ENCODE measurements around the gene AIG1. TPM values are rescaled to one million over a fixed set of nuclear protein-coding genes. Genes with fewer than 3 reads are reported as not detected.
"Not testable (repeated sequence)": the region's sequence is repeated elsewhere in the genome, so short reads cannot be mapped to it uniquely, and the experiment has no call there.

The AIG1 gene
- total RNA-seq, 1 donor from 2014 or later, result 29.6 TPM

DNA sequence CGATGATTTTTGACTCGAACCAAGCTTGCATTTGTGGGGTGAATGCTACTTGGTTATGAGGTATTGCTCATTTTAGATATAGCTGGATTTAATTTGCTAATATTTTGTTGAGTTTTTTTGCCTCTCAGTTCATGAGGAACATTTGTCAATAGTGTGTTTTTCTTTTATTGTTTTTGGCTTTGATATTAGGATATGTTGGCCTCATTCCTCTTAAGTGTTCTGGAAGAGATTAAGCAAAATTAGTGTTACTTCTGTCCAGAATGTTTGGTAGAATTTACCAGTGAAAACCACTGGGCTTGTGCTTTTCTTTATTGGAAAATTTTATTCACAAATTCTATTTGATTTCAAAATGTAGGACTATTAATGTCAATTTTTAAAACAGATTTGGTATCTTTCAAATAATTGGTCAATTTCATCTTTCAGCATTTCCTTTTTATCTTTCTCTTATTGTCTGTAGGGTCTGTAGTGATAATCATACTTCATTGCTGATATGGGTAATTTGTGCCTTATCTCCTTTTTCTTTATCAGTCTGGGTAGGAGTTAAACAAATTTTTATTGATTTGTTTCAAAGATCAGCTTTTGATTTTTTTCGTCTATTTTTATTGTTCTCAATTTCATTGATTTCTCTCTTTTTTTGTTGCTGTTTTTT lies 14.1 kb downstream of the AIG1 start:
- H3K9me3 ChIP-seq, result peaks cover 6% of the 10 kb centered on the region
- H3K36me3 ChIP-seq, result no peaks in the 10 kb centered on the region
- DNase-seq (no peak), ATAC-seq (no peak)
- H3K27me3 ChIP-seq (ENCODE audit: low read depth), result no peaks in the 10 kb centered on the region
- intact Hi-C loops (cut with DNase I), result no loop called here
- H3K4me3 ChIP-seq, result no peak overlapping the region
- H3K4me1 ChIP-seq, result no peaks in the 10 kb centered on the region
- H3K27ac ChIP-seq, result no peak overlapping the region
- TF ChIP-seq, protein P1, sequence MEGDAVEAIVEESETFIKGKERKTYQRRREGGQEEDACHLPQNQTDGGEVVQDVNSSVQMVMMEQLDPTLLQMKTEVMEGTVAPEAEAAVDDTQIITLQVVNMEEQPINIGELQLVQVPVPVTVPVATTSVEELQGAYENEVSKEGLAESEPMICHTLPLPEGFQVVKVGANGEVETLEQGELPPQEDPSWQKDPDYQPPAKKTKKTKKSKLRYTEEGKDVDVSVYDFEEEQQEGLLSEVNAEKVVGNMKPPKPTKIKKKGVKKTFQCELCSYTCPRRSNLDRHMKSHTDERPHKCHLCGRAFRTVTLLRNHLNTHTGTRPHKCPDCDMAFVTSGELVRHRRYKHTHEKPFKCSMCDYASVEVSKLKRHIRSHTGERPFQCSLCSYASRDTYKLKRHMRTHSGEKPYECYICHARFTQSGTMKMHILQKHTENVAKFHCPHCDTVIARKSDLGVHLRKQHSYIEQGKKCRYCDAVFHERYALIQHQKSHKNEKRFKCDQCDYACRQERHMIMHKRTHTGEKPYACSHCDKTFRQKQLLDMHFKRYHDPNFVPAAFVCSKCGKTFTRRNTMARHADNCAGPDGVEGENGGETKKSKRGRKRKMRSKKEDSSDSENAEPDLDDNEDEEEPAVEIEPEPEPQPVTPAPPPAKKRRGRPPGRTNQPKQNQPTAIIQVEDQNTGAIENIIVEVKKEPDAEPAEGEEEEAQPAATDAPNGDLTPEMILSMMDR (IDR thresholded peaks at IDR 0.05), result no peak

DNA sequence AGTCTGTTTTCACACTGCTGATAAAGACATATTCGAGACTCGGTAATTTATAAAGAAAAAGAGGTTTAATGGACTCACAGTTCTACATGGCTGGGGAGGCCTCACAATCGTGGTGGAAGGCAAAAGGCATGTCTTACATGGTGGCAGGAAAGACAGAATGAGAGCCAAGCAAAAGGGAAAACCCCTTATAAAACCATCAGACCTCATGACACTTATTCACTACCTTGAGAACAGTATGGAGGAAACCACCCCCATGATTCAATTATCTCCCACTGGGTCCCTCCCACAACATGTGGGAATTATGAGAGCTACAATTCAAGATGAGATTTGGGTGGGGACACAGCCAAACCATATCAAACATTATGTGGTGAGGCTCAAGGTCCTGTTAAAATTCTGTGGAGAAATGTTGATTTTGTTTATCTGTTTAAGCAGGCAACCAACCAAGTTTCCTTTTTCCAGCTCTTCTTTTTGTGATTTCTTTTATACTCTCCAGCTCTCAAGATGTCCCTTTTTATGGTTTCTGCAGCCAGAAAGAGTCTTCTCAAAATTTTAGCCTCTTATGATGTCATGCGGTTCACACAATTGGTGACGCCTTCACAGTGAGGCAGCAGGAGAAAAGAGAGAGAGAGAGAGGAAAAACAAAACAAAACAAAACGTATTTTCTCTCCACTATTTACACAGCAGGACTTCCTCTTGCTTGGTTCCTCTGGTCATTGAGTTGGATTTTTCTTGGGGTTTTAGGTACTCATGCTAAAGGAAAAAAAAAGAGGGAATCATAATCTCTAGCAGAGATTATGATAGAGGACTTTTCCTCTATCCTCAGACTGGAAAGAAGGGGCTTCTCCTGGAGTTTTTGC lies 18.0 kb downstream of the AIG1 start:
- Histone ChIP-seq H3K27ac (no peak overlapping the region), H3K4me1 (no peaks in the 10 kb centered on the region), H3K36me3 (no peaks in the 10 kb centered on the region), H3K27me3 (ENCODE audit: low read depth) (no peaks in the 10 kb centered on the region), H3K4me3 (no peak overlapping the region), H3K9me3 (peaks cover 6% of the 10 kb centered on the region)
- DNase-seq, result no peak
- no peak for ATAC-seq
- TF ChIP-seq, protein P1 (IDR thresholded peaks at IDR 0.05), result no peak
- intact Hi-C loops (cut with DNase I), result no loop called here

DNA sequence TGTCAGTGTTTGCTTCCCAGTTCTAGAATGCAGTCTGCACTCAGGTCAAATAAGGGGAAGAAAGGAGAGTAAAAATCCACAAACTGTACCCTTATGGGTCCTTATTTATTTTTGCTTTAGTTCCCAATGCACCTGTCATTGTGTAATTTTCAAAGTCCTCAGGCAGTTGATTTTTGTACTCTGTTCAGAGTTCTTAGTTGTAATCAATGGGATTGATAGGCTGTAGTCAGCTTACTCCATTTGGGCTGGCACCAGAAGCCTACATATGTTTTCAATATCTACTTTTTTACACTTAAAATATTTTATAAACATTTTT lies 18.6 kb downstream of the AIG1 start:
- intact Hi-C loops (cut with DNase I), result no loop called here
- TF ChIP-seq, protein P1 (IDR thresholded peaks at IDR 0.05), result no peak
- ATAC-seq (no peak), DNase-seq (no peak)
- Histone ChIP-seq H3K36me3 (no peaks in the 10 kb centered on the region), H3K9me3 (peaks cover 4% of the 10 kb centered on the region), H3K4me1 (no peaks in the 10 kb centered on the region), H3K27ac (no peak overlapping the region), H3K4me3 (no peak overlapping the region), H3K27me3 (ENCODE audit: low read depth) (no peaks in the 10 kb centered on the region)

DNA sequence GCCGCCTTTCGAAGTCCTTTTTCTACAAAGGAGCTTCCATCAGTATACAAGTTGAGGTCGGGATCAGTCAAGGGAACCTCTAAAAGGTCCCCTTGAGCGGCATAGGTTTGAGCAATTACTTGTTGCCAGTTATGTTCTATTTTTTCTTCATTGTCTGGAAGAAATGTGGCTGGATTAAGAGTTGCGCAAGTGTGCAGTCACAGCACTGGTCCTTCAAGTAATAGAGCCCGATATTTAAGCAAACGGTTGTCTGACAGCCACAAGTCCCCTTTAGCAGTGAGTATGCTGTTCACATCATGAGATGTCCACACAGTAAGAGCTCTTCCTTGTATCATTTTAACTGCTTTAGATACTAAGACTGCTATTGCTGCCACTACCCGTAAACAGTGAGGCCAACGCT lies 21.6 kb downstream of the AIG1 start:
- H3K4me3 ChIP-seq; H3K36me3 ChIP-seq; ATAC-seq; H3K9me3 ChIP-seq; H3K4me1 ChIP-seq; H3K27me3 ChIP-seq (ENCODE audit: low read depth); DNase-seq; H3K27ac ChIP-seq; intact Hi-C loops (cut with DNase I): not testable (repeated sequence)

DNA sequence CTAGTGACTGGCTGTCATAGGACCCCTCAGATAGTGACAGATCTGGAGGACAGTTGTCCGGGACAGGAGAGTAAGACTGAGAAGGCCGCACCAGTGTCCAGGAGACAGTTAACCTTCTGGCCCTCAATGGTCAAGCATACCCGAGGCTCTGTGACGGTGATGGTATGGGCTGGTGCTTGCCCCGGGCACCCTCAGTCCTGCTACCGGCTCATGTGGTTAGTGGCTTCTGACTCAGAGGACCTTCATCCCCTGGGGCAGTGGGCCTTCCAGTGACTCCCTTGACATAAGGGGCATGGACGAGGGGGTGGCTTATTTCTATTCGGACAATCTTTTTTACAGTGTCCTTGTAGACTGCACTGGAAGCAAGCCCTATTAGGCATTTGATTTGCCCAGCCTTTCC lies 23.3 kb downstream of the AIG1 start:
- intact Hi-C loops (cut with DNase I); H3K27me3 ChIP-seq (ENCODE audit: low read depth); DNase-seq: not testable (repeated sequence)

DNA sequence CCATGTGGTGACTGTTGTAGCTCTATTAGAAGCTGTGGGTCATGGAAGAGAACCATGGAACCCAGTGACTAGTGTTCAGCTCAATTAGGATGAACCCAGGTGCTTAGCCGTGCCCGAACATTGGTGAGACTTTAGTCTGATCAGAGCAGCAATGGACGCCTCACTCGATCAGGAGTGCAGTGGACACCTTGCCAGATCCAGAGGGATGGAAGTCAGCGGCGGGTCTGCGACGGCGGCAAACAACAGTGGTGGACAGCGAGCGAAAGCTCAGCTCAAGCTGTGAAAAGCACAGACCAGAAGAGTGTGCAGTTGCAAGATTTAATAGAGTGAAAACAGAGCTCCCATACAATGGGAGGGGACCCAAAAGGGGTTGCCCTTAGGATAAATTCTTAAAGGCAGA lies 26.6 kb downstream of the AIG1 start:
- ATAC-seq, DNase-seq: not testable (repeated sequence)

More for the DNA sequence above, 23.3 kb downstream of the AIG1 start:
- not testable (repeated sequence) for H3K27ac ChIP-seq, H3K9me3 ChIP-seq, ATAC-seq, H3K4me1 ChIP-seq, H3K36me3 ChIP-seq, H3K4me3 ChIP-seq

DNA sequence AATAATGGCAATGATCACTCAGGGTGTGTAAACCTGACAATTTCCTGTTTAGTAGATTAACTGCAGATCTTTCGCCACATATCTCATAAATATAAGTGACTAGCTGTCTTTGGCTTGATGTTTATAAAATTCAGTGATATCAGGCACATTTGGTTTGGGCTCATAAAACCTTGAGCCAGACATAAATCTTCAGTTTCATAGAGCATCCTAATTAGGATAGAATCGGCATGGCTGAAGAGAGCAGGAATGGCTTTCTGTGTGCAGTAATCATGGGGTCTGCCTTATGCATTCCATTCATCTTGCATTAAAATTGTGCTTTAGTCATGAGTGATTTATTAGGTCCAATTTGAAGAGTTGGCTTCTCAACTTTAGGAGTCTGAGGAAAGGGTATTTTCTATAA lies 27.2 kb downstream of the AIG1 start:
- DNase-seq (no peak), ATAC-seq (no peak)
- TF ChIP-seq, protein P1 (IDR thresholded peaks at IDR 0.05), result no peak
- Histone ChIP-seq H3K9me3 (no peaks in the 10 kb centered on the region), H3K4me3 (no peak overlapping the region), H3K4me1 (no peaks in the 10 kb centered on the region), H3K36me3 (no peaks in the 10 kb centered on the region), H3K27ac (no peak overlapping the region), H3K27me3 (ENCODE audit: low read depth) (no peaks in the 10 kb centered on the region)
- intact Hi-C loops (cut with DNase I), result no loop called here

More for the DNA sequence above, 26.6 kb downstream of the AIG1 start:
- H3K36me3 ChIP-seq; H3K27ac ChIP-seq; H3K4me3 ChIP-seq; H3K9me3 ChIP-seq; H3K27me3 ChIP-seq (ENCODE audit: low read depth); intact Hi-C loops (cut with DNase I); H3K4me1 ChIP-seq: not testable (repeated sequence)

All from lower lobe of right lung (tissue), 2 donors.